Hepatocyte (in vitro differentiated cells): ENCODE results near the gene PHF11.

Experiments
- EZH2 ChIP-seq: fragments of 200-600 bp; sonication (generic); IDR thresholded peaks from 2 replicates; pipeline ENCODE4 v1.6.1; 2016; ENCODE audit warnings: antibody characterized with exemption, mild to moderate bottlenecking, borderline replicate concordance
- EZH2phosphoT487 ChIP-seq: fragments of 200-600 bp; sonication (generic); IDR thresholded peaks from one replicate; pipeline ENCODE4 v1.6.1; 2018; ENCODE audit warnings: antibody characterized with exemption, mild to moderate bottlenecking, low read depth, moderate library complexity; ENCODE audit not compliant: unreplicated experiment, severe bottlenecking
- TF ChIP-seq, protein P1 (sequence below): fragments of 200-600 bp; sonication (generic); IDR thresholded peaks from 2 replicates; pipeline ENCODE4 v1.5.1; 2016; ENCODE audit warnings: antibody characterized with exemption, mild to moderate bottlenecking; ENCODE audit not compliant: poor library complexity

DNA sequence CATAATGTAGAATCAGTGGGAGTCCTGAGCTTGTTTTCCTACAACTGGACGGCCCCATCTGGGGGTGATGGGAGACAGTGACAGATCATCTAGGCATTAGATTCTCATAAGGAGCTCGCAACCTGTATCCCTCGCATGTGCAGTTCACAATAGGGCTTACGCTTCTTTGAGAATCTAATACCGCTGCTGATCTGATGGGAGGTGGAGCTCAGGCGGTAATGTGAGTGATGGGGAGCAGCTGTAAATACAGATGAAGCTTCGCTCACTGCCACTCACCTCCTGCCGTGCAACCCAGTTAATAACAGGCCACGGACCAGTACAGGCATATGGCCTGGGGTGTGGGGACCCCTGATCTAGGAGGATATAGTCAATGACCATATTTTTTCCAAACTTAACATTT is 50.8 kb downstream of the PHF11 start:
- TF ChIP-seq, protein P1, sequence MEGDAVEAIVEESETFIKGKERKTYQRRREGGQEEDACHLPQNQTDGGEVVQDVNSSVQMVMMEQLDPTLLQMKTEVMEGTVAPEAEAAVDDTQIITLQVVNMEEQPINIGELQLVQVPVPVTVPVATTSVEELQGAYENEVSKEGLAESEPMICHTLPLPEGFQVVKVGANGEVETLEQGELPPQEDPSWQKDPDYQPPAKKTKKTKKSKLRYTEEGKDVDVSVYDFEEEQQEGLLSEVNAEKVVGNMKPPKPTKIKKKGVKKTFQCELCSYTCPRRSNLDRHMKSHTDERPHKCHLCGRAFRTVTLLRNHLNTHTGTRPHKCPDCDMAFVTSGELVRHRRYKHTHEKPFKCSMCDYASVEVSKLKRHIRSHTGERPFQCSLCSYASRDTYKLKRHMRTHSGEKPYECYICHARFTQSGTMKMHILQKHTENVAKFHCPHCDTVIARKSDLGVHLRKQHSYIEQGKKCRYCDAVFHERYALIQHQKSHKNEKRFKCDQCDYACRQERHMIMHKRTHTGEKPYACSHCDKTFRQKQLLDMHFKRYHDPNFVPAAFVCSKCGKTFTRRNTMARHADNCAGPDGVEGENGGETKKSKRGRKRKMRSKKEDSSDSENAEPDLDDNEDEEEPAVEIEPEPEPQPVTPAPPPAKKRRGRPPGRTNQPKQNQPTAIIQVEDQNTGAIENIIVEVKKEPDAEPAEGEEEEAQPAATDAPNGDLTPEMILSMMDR: no peak
- no peak for TF ChIP-seq EZH2
- TF ChIP-seq EZH2phosphoT487: no peak
